Hematopoietic multipotent progenitor cell treated with erythropoietin and hydrocortisone succinate and interleukin-3 and kit ligand, for 15 days (in vitro differentiated cells): ENCODE measurements around the gene TPBGL.

Experiments used
- DNase-seq: peaks from one replicate; pipeline ENCODE4 v3.0.0-alpha.2; 2015; ENCODE audit warnings: low spot score

Gene TPBGL

GRCh38 chr11:75246006-75246670 lies 5.6 kb downstream of the TPBGL start:
- no peak for DNase-seq

GRCh38 chr11:75246671-75247350 lies 6.2 kb downstream of the TPBGL start:
- DNase-seq: no peak

- no peak for DNase-seq
These were observed 8.3 kb downstream of the TPBGL start for GRCh38 chr11:75248924-75249256.

DNA sequence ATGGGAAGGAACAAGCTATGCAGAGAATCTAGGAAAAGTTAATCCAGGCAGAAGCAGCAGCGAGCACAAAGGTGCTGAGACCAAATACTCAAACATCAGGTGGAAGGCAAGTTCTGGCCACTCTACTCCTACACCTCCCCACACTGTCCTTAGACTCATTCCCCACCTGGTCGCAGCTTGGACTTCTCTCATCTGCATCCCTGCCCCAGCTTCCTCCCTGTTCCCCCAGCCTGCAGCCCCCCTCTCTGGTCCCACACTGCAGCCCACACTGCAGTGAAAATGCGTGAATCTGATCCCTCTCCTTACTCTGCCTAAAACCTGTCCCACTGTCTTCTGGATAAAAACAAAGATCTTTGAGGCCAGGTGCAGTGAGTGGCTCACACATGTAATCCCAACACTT lies 9.1 kb downstream of the TPBGL start:
- no peak for DNase-seq

DNA sequence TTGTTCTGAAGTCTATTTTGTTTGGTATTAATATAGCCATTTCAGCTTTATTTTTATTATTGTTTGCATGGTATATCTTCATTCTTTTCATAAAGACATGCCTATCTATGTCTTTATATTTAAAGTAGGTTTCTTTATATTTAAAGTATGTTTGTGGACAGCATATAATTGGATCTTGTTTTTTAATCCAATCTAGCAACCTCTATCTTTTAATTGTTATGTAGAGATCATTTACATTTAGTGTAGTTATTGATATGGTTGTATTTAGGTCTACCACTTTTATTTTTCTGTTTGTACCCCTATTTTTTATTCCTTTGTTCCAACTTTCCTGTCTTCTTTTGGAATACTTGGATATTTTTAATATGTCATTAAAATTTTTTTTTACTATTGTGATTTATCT lies 13.8 kb downstream of the TPBGL start:
- no peak for DNase-seq

- DNase-seq: no peak
These were observed 20.0 kb downstream of the TPBGL start for GRCh38 chr11:75260396-75261170.

DNA sequence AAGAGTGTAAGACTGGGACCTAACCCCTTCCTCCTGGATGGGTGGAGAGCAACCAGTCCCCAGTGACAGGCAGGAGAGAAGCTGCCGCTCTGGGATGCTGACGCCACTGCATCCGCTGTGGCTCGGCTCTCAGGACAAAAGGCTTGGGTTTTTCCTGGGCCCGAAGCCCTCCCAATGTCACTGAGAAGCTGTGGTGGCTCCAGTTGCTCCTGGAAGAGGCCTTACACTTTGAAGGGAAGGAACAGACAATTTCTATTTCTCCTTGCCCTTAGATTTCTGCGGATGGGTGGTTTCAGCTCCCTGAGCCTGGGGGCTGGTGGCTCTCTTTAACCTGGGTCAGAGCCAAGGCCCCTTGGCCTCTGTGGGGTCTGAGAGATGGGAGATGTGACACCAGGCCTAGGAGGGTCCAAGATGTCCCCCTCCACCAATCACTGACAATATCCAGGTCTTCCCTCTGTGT lies 21.4 kb downstream of the TPBGL start:
- no peak for DNase-seq

DNA sequence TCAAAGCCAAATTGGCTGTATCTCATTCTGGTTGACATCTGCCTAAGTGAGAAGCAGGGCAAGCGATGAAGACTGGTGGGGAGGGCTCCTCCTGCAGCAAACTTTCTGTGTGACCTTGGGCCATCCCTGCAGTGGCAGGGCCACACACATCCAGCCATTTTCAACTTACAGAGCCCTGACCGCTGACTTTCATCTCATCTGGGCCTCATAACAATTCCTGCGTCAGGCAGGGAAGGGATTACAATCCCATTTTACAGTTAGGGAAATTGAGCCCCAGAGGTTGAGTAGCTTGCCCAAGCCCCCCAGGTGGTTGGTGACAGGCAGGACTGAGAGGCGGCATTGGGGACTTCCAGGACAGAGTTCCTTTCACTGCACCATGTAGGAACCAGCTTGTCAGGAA lies 21.9 kb downstream of the TPBGL start:
- DNase-seq: no peak

- no peak for DNase-seq
These were observed 22.6 kb downstream of the TPBGL start for GRCh38 chr11:75262961-75263852.

GRCh38 chr11:75263944-75264349 lies 23.4 kb downstream of the TPBGL start:
- no peak for DNase-seq

DNA sequence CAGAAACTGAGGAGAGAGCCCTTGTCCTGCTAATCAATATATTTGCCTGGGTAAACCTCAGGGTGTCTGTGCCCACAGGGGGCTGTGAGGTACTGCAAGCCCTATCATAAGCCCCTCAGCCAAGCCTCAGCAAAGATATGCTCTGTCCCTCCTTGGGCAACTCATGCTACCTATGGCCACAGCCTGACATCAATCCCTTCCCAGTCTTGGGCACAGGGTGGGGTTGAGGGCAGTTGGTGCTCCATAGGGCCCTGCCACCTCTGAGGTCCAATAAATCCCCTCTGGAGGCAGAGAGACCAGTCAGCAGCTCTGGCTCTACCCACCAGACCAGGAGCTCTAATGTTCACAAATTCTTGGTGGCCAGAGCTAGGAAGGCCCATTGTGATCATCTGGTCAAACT lies 23.8 kb downstream of the TPBGL start:
- DNase-seq: no peak

DNA sequence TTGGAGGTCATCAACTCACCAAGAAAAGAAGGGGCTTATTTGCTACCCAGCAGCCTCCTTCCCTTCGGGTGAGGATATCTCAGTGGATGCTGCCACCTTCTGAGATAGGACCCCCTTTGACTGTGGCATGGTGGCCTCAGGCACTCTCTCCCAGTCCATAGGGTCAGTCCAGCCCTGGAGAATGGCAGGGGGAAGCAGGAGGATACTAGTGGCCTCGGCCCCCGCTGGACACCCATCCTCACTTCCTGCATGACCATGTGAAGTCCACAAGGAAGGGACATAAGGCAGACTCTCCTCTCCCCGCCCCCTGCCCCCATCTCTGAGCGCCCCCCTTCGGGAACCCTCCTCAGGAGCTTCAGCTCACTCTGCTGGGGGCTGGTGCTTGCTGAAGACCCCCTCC lies 24.4 kb downstream of the TPBGL start:
- no peak for DNase-seq

GRCh38 chr11:75265851-75266531 lies 25.4 kb downstream of the TPBGL start:
- no peak for DNase-seq

DNA sequence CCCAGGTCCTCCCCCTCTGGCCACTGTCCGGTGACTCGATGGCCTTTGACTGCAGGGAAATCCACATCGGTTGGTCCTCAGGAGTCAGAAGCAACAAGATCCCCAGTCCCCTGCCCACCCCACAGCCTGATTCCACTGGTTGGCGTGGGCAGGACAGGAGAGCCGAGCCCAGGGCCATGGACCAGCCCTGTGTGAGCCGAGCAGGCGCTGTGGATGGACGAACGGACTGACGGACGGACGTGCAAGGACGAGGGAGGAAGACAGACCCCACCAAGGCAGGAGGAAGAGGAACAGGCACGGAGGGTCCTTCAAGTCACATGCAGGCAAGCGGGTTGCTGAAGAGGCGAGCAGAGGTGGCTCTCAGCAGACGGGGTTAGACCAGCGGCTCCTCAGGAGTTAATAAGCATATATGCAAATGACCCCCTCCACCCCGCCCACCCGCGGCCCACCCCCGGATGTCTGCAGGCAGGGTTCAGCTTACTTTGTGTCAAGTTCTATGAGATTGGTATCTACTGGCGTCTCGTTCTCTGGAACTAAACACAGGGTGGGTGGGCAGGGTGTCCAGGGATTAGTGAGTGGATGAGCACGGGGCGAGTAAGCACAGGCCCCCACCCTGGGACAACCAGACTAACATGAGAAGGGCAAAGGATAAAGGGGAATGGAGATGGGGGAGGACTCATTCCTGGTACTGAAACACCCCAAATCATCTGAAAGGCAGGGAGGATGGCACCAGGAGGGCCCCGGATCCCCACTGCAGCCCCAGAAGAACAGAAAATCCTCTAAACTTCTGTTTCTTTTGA lies 26.8 kb downstream of the TPBGL start:
- DNase-seq: no peak

DNA sequence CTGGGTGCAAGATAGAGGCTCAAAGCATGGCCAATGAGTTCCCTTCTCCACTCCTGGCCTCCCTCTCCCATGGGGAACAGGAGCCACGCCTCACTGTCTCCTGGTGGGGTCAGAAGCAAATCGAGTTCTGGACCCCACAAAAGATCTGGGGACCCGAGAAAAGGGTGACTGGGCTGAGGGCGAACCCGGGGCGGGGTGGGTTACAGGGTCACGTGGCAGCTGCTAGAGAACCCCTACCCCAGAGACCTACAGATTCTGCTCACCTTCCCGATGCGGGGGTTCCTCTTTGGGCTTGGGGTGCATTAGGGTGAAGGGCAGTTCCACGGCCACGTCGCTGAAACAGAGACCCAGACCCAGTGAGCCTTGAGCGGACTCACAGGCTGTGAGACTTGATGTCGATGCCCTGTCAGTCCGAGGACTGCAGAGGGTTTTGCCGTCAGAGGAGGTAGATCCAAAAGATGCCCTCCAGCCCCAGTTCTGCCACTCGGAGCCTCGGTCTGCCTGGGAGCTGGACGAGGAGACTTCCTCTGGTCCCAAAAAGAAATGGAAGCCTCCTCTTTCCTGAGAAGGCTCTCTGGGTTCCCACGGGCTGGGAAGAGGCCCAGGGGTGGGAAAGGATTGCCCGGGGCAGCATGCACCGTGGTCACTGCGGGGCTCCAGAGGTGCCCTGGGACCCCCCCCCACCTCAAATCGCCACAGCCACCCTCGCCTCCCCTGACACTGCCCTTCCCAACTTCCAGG lies 28.2 kb downstream of the TPBGL start:
- no peak for DNase-seq

DNA sequence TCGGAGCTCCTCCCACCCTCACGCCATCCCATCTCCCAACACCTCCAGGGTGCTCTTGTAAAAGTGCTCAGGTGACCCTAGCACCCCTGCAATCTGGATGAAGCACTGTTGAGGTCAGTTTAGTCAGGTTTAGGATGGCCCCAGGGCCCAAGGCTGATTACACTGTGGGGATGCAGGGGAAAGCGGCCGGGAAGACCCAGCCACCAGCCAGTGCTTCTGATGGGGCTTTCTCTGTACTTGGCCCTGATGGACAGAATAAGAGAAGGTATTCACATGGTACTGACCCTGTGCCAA lies 28.7 kb downstream of the TPBGL start:
- DNase-seq: no peak

DNA sequence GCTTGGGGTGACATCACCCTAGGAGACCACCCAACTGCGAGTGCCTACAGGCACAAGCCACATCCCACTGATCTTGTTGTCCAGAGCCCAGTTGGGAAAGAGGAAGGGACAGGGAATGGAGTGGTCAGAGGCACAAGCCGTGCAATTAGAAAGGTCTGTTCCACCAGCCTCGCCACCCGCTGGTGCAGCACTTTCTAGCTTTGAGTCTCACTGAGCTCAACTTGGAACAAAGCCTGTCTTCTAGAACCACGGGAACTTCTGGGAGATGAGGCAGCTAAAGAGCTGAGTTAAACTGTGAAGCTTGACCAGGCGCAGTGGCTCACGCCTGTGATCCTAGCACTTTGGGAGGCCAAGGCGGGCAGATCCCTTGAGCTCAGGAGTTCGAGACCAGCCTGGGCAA lies 29.3 kb downstream of the TPBGL start:
- no peak for DNase-seq

GRCh38 chr11:75270896-75271418 lies 30.4 kb downstream of the TPBGL start:
- no peak for DNase-seq

DNA sequence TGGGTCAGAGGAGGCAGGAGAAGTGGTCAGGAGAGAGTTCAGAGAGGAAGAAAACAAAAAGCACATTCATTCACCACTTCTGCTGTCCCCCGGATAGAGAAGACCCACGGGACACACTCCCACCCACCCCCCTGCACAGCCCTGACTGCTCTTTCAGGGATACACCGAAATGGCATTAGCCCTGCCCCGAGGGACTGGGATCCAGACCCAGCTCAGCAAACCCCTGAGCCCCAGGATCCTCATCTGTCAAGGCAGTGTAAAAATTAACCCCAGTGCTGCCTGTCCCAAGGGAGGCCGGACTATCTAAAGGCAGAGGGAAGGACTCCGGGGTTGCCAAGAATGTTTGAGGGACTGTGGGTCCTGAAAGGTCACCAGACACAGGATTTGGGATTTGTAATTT lies 31.2 kb downstream of the TPBGL start:
- no peak for DNase-seq

DNA sequence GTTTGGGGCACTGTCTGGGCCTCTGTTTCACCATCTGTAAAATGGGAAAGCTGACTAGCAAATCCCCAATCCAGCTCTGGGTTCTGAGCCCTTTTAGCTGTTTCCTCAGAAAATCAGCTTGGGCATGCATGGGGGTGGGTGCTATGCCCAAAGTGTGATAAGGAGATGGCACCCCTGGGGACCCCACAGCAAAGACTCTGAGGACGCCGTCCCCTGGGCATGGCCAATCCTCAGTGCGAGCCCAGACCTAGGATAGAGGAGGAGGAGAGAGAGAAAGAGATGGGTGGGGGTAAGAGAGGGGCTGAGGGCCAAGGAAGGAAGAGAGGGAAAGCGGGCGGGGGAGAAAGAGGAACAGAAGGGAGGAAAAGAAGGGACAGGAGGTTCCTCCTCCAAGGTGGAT lies 31.8 kb downstream of the TPBGL start:
- DNase-seq: no peak
